MM.1S (cell line): ENCODE results near the gene ELOVL7.
A peak's percentile ranks its signal among the peaks of the same experiment; 100 is the strongest.

ENCODE experiments used
- DNase-seq: peaks from one replicate; pipeline ENCODE4 v3.0.0-alpha.2; 2015
- H2AFZ ChIP-seq: fragments of 300-600 bp; sonication (generic); 2 replicates; pipeline ENCODE4 v1.6.0; 2016; ENCODE audit warnings: antibody characterized with exemption, low read length
- H3F3A ChIP-seq: fragments of 300-600 bp; sonication (generic); 2 replicates; pipeline ENCODE4 v1.6.1; 2016; ENCODE audit warnings: mild to moderate bottlenecking, antibody characterized with exemption, low read length, moderate library complexity, mixed read lengths; ENCODE audit not compliant: insufficient read depth
- H3K27ac ChIP-seq: fragments of 300-600 bp; sonication (generic); 2 replicates; pipeline ENCODE4 v1.5.1; 2016; ENCODE audit warnings: mild to moderate bottlenecking, low read length
- H3K27me3 ChIP-seq: fragments of 300-600 bp; sonication (generic); replicated peaks from 2 replicates; pipeline ENCODE4 v1.6.0; 2016; ENCODE audit warnings: low read length; ENCODE audit not compliant: insufficient read depth
- H3K36me3 ChIP-seq: fragments of 300-600 bp; sonication (generic); replicated peaks from 2 replicates; pipeline ENCODE4 v1.6.1; 2016; ENCODE audit warnings: mild to moderate bottlenecking, low read length, mixed read lengths; ENCODE audit not compliant: insufficient read depth
- H3K4me1 ChIP-seq: fragments of 300-600 bp; sonication (generic); 2 replicates; pipeline ENCODE4 v1.6.1; 2016; ENCODE audit warnings: low read length, mixed read lengths
- H3K4me2 ChIP-seq: fragments of 300-600 bp; sonication (generic); 2 replicates; pipeline ENCODE4 v1.6.0; 2016; ENCODE audit warnings: low read depth, low read length
- H3K4me3 ChIP-seq: fragments of 300-600 bp; sonication (generic); 2 replicates; pipeline ENCODE4 v1.5.1; 2016; ENCODE audit warnings: low read length, mixed read lengths
- H3K79me2 ChIP-seq: fragments of 300-600 bp; sonication (generic); 2 replicates; pipeline ENCODE4 v1.6.1; 2016; ENCODE audit warnings: mixed run types, low read length, mixed read lengths
- H3K9ac ChIP-seq: fragments of 300-600 bp; sonication (generic); 2 replicates; pipeline ENCODE4 v1.6.1; 2016; ENCODE audit warnings: low read length, mixed read lengths
- H3K9me2 ChIP-seq: fragments of 300-600 bp; sonication (generic); replicated peaks from 2 replicates; pipeline ENCODE4 v1.6.1; 2016; ENCODE audit warnings: mild to moderate bottlenecking, low read length, mixed read lengths; ENCODE audit not compliant: insufficient read depth
- H3K9me3 ChIP-seq: fragments of 300-600 bp; sonication (generic); replicated peaks from 2 replicates; pipeline ENCODE4 v1.6.1; 2016; ENCODE audit warnings: mild to moderate bottlenecking, low read length, mixed read lengths; ENCODE audit not compliant: insufficient read depth
- H4K20me1 ChIP-seq: fragments of 300-600 bp; sonication (generic); 2 replicates; pipeline ENCODE4 v1.6.1; 2016; ENCODE audit warnings: mild to moderate bottlenecking, low read length, moderate library complexity, mixed read lengths; ENCODE audit not compliant: insufficient read depth
- EZH2 ChIP-seq: fragments of 300-600 bp; sonication (generic); optimal IDR thresholded peaks from 2 replicates; pipeline ENCODE3; 2017; ENCODE audit warnings: low read depth, mild to moderate bottlenecking, antibody characterized with exemption, low read length, mixed read lengths
- EZH2phosphoT487 ChIP-seq: fragments of 300-600 bp; sonication (generic); IDR thresholded peaks from 2 replicates; pipeline ENCODE4 v1.6.1; 2018; ENCODE audit warnings: antibody characterized with exemption, low read length
- TF ChIP-seq, protein P1 (sequence below): fragments of 300-600 bp; sonication (generic); IDR thresholded peaks from 2 replicates; pipeline ENCODE4 v1.5.1; 2016; ENCODE audit warnings: antibody characterized with exemption, low read length, mixed read lengths

ELOVL7 gene

GRCh38 chr5:60842871-60843385 lies 1.1 kb downstream of the ELOVL7 start:
- no peaks in the 10 kb centered on the region for H3K9me3 ChIP-seq
- no peak for DNase-seq
- H3K4me2 ChIP-seq, result peak overlapping the region; percentile 74
- H3K27me3 ChIP-seq, result no peaks in the 10 kb centered on the region
- no peak overlapping the region for H3K27ac ChIP-seq
- H4K20me1 ChIP-seq, result no peaks in the 10 kb centered on the region
- H3K79me2 ChIP-seq, result peaks cover 14% of the 10 kb centered on the region; the same call in 1 of the 2 replicates
- TF ChIP-seq EZH2phosphoT487 (no peak), EZH2 (no peak)
- TF ChIP-seq, protein P1, sequence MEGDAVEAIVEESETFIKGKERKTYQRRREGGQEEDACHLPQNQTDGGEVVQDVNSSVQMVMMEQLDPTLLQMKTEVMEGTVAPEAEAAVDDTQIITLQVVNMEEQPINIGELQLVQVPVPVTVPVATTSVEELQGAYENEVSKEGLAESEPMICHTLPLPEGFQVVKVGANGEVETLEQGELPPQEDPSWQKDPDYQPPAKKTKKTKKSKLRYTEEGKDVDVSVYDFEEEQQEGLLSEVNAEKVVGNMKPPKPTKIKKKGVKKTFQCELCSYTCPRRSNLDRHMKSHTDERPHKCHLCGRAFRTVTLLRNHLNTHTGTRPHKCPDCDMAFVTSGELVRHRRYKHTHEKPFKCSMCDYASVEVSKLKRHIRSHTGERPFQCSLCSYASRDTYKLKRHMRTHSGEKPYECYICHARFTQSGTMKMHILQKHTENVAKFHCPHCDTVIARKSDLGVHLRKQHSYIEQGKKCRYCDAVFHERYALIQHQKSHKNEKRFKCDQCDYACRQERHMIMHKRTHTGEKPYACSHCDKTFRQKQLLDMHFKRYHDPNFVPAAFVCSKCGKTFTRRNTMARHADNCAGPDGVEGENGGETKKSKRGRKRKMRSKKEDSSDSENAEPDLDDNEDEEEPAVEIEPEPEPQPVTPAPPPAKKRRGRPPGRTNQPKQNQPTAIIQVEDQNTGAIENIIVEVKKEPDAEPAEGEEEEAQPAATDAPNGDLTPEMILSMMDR, result no peak
- H3K9me2 ChIP-seq, result no peaks in the 10 kb centered on the region
- no peaks in the 10 kb centered on the region for H3F3A ChIP-seq
- peak overlapping the region; percentile 90 for H3K4me3 ChIP-seq
- peak overlapping the region; percentile 92 for H2AFZ ChIP-seq
- no peaks in the 10 kb centered on the region for H3K36me3 ChIP-seq
- peak overlapping the region; percentile 86; the same call in 1 of the 2 replicates for H3K9ac ChIP-seq
- no peaks in the 10 kb centered on the region for H3K4me1 ChIP-seq

- no peak for DNase-seq
- Histone ChIP-seq H3K27me3 (no peaks in the 10 kb centered on the region), H3K36me3 (no peaks in the 10 kb centered on the region), H3K27ac (no peak overlapping the region), H3K79me2 (peaks cover 14% of the 10 kb centered on the region; the same call in 1 of the 2 replicates), H4K20me1 (no peaks in the 10 kb centered on the region), H2AFZ (no peak overlapping the region), H3K9ac (no peak overlapping the region), H3K9me3 (no peaks in the 10 kb centered on the region), H3K4me2 (no peak overlapping the region), H3K4me1 (no peaks in the 10 kb centered on the region), H3K9me2 (no peaks in the 10 kb centered on the region), H3F3A (no peaks in the 10 kb centered on the region), H3K4me3 (no peak overlapping the region)
- TF ChIP-seq, protein P1, result no peak
- no peak for TF ChIP-seq EZH2phosphoT487
- TF ChIP-seq EZH2, result no peak
Observed at GRCh38 chr5:60841361-60841760, 2.7 kb downstream of the ELOVL7 start.

DNA sequence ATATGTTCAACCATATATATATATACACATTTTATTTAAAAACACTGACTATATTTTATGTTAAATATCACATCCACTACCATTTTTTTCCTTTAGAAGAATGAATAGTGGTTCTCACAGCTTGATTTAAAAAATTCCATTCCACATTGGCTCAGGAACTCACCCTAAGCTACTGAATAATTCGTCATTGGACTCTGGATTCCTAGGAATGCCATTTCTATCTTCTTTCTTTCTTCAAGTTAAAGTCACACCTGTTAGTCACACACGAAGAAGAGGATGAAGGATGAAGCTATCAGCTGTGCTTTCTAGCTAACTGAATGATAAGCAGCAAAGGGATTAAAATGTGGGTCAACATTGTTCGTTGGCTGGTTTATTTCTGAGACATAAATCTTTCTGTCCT lies 7.9 kb downstream of the ELOVL7 start:
- Histone ChIP-seq H3K79me2 (no peaks in the 10 kb centered on the region; the same call in 1 of the 2 replicates), H3K9me3 (no peaks in the 10 kb centered on the region), H2AFZ (no peak overlapping the region), H3K27ac (no peak overlapping the region), H3F3A (no peaks in the 10 kb centered on the region), H3K36me3 (no peaks in the 10 kb centered on the region), H3K4me3 (no peak overlapping the region), H4K20me1 (no peaks in the 10 kb centered on the region), H3K4me2 (no peak overlapping the region), H3K9ac (no peak overlapping the region), H3K9me2 (no peaks in the 10 kb centered on the region), H3K4me1 (peaks cover 1% of the 10 kb centered on the region; the same call in 1 of the 2 replicates), H3K27me3 (no peaks in the 10 kb centered on the region)
- no peak for TF ChIP-seq EZH2
- TF ChIP-seq, protein P1, result no peak
- TF ChIP-seq EZH2phosphoT487, result no peak
- DNase-seq, result no peak
